OCI-LY7 (cell line): ENCODE results near the gene BPGM. TPM values are rescaled to one million over a fixed set of nuclear protein-coding genes. Genes with fewer than 3 reads are reported as not detected.

Source experiments
- BruUV-seq: library from RNA; stranded (reverse); fragments of 400-500 nt; replicated peaks from 2 replicates; lab custom pipeline; 2021; lab: Mats Ljungman, UMichigan
- CTCF ChIA-PET: fragments of 300-600 bp; sonication (Branson Sonifier 250); formaldehyde crosslinking; loops from one replicate; lab custom pipeline; 2022; ENCODE audit warnings: antibody characterized with exemption; ENCODE audit not compliant: unreplicated experiment; lab: Charles Lee
- POLR2A ChIA-PET: fragments of 300-600 bp; sonication (Branson Sonifier 250); formaldehyde crosslinking; loops from one replicate; lab custom pipeline; 2022; ENCODE audit warnings: antibody characterized with exemption; lab: Charles Lee
- DNase-seq: peaks from one replicate; pipeline ENCODE4 v3.0.0-alpha.2; 2015; ENCODE audit warnings: low spot score
- H2AFZ ChIP-seq: fragments of 200-600 bp; sonication (generic), shearing (Covaris generic); 2 replicates; pipeline ENCODE4 v1.6.1; 2014; ENCODE audit warnings: mild to moderate bottlenecking, antibody characterized with exemption, low read length, moderate library complexity
- H3K27ac ChIP-seq: fragments of 200-600 bp; sonication (generic); 2 replicates; pipeline ENCODE4 v1.5.1; 2014; ENCODE audit warnings: mixed run types, low read depth, mild to moderate bottlenecking, moderate library complexity, low read length, inconsistent platforms; ENCODE audit not compliant: poor library complexity, severe bottlenecking
- H3K36me3 ChIP-seq: fragments of 200-600 bp; sonication (generic); 2 replicates; pipeline ENCODE4 v1.6.1; 2014; ENCODE audit warnings: mild to moderate bottlenecking, antibody characterized with exemption, low read length, moderate library complexity, mixed read lengths; ENCODE audit not compliant: insufficient read depth
- H3K4me1 ChIP-seq: fragments of 200-600 bp; sonication (generic); 2 replicates; pipeline ENCODE4 v1.5.1; 2014; ENCODE audit warnings: mild to moderate bottlenecking, low read length; ENCODE audit not compliant: insufficient read depth, poor library complexity, severe bottlenecking
- H3K4me2 ChIP-seq: fragments of 200-600 bp; sonication (generic); 2 replicates; pipeline ENCODE4 v1.6.1; 2014; ENCODE audit warnings: mild to moderate bottlenecking, low read length
- H3K4me3 ChIP-seq: fragments of 200-600 bp; sonication (generic); 2 replicates; pipeline ENCODE4 v1.5.1; 2014; ENCODE audit warnings: mild to moderate bottlenecking, low read depth, low read length; ENCODE audit not compliant: poor library complexity, severe bottlenecking
- H3K79me2 ChIP-seq: fragments of 200-600 bp; sonication (generic); 2 replicates; pipeline ENCODE4 v1.6.1; 2016; ENCODE audit warnings: low read depth, mild to moderate bottlenecking, low read length, moderate library complexity, mixed read lengths; ENCODE audit not compliant: insufficient read depth
- H3K9me2 ChIP-seq: fragments of 200-600 bp; sonication (generic); 2 replicates; pipeline ENCODE4 v1.6.1; 2016; ENCODE audit warnings: mild to moderate bottlenecking, low read length, mixed read lengths; ENCODE audit not compliant: insufficient read depth
- H3K9me3 ChIP-seq: fragments of 200-600 bp; sonication (generic); 2 replicates; pipeline ENCODE4 v1.6.1; 2014; ENCODE audit warnings: mild to moderate bottlenecking, mixed run types, low read length, mixed read lengths
- H4K20me1 ChIP-seq: fragments of 200-600 bp; sonication (generic); 2 replicates; pipeline ENCODE4 v1.6.1; 2014; ENCODE audit warnings: mild to moderate bottlenecking, antibody characterized with exemption, low read length, moderate library complexity, mixed read lengths; ENCODE audit not compliant: insufficient read depth
- EZH2phosphoT487 ChIP-seq: fragments of 200-600 bp; sonication (generic); IDR thresholded peaks from 2 replicates; pipeline ENCODE4 v1.6.1; 2018; ENCODE audit warnings: low read depth, borderline replicate concordance, mild to moderate bottlenecking, mixed run types, antibody characterized with exemption, low read length, moderate library complexity, mixed read lengths
- intact Hi-C: fragments of 100-400 bp; cut with micrococcal nuclease; formaldehyde crosslinking; loops from one replicate; pipeline ENCODE4 v1.10.0; 2022; ENCODE audit not compliant: unreplicated experiment
- total RNA-seq, 2 experiments: library from RNA; depleted of rRNA in 1 of 2; stranded (reverse); fragments of >200 nt in 1 of 2; shearing (Covaris generic) in 1 of 2; gene quantifications; 2 replicates each; pipeline ENCODE4 v1.2.3, GENCODE V29; 2014 to 2022
- TF ChIP-seq, protein P1 (sequence below): fragments of 200-600 bp; sonication (generic); conservative IDR thresholded peaks from 2 replicates; pipeline ENCODE4 v1.5.1; 2014; ENCODE audit warnings: mild to moderate bottlenecking, antibody characterized with exemption, low read length, moderate library complexity, mixed read lengths

The BPGM gene
- total RNA-seq, 2 experiments from 2014 or later: 16.6 to 18.7 TPM

DNA sequence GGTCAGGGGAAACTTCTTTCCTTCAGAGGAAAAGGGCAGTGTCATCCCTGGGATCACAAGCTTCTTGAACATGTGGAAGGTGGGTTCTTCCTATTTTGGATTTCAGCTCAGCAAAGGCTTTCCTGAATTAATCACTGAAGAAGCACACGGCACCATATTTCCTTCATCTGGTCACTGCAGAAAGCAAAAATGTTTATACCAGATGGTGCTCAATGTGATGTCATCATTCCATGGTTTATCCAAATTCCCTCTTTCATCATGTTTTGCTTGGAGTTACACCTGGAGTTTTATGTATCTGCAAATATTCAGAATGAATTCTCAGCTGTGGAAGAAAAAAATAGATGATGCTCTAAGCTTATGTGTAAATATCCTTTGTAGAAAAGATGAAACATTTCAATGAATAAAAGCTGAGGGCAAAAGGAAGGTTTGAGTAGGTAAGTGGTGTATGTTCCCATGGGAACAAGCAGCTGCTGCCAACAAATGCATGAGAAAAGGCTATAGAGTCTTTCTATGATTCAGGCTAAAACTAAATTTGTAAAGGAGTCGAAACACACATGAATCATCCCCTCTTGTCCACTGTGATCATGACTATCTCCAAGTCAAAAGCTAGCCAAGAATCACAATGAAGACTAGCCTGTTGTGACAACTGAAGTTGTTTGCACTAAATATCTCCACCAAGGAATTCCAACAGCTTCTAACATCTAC, 26.9 kb upstream of the BPGM start:
- H3K4me1 ChIP-seq: no peaks in the 10 kb centered on the region
- H4K20me1 ChIP-seq: no peaks in the 10 kb centered on the region
- no peak for DNase-seq
- H3K27ac ChIP-seq: no peak overlapping the region
- no peaks in the 10 kb centered on the region for H3K36me3 ChIP-seq
- H3K9me3 ChIP-seq: no peaks in the 10 kb centered on the region
- no peaks in the 10 kb centered on the region for H3K79me2 ChIP-seq
- no peak overlapping the region for H3K4me2 ChIP-seq
- TF ChIP-seq, protein P1, sequence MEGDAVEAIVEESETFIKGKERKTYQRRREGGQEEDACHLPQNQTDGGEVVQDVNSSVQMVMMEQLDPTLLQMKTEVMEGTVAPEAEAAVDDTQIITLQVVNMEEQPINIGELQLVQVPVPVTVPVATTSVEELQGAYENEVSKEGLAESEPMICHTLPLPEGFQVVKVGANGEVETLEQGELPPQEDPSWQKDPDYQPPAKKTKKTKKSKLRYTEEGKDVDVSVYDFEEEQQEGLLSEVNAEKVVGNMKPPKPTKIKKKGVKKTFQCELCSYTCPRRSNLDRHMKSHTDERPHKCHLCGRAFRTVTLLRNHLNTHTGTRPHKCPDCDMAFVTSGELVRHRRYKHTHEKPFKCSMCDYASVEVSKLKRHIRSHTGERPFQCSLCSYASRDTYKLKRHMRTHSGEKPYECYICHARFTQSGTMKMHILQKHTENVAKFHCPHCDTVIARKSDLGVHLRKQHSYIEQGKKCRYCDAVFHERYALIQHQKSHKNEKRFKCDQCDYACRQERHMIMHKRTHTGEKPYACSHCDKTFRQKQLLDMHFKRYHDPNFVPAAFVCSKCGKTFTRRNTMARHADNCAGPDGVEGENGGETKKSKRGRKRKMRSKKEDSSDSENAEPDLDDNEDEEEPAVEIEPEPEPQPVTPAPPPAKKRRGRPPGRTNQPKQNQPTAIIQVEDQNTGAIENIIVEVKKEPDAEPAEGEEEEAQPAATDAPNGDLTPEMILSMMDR: no peak
- TF ChIP-seq EZH2phosphoT487: no peak
- H3K9me2 ChIP-seq: no peaks in the 10 kb centered on the region
- CTCF ChIA-PET: no interaction called here
- no peak overlapping the region for H3K4me3 ChIP-seq
- no TSS peak for BruUV-seq
- intact Hi-C loops: no loop called here
- no peak overlapping the region for H2AFZ ChIP-seq
- POLR2A ChIA-PET: interaction anchor here (0.6 to 1.3 kb wide), 3 partner anchors 12 to 986 kb away, joined by 3 read pairs; no protein-coding TSS in a partner anchor

DNA sequence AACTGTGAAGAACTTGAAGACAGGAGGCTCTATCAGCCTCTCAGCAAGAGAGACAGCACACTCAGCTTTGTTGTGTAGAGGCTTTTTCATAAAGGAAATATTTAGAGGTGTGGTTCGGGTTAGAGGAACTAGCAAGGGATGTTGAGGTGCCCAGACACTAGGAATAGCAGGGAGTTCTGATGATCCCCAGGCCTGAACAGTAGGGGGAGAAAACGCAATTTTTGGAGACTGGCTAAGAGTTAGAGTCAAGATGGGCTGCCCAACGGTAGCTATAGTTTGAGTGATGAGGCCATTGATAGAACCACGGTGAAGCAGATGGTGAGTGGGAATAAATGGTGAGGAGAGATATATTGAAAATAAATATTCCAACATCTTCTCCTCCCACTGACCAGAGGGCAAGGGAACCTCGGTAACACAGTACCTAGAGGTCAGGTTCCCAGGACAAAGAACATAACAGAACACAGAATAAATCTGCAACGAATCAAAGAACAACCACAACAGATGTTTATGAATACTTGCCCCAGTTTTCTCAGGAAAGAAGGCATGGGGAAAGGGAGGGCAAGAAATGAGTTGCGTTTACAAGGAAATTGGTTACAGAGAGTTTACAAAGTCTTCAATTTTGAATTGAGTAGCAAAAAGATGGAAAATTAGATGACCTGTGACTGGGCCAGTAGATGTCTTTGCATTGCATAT, 24.2 kb upstream of the BPGM start:
- H3K36me3 ChIP-seq: no peaks in the 10 kb centered on the region
- H3K9me2 ChIP-seq: no peaks in the 10 kb centered on the region
- no peaks in the 10 kb centered on the region for H4K20me1 ChIP-seq
- intact Hi-C loops: no loop called here
- no peak overlapping the region for H3K4me2 ChIP-seq
- no TSS peak for BruUV-seq
- no peak for TF ChIP-seq EZH2phosphoT487
- TF ChIP-seq, protein P1: no peak
- H3K9me3 ChIP-seq: no peaks in the 10 kb centered on the region
- DNase-seq: no peak
- ChIA-PET POLR2A (interaction anchor here (1.1 kb wide), 1 partner anchor 145 kb away, joined by 3 read pairs; no protein-coding TSS in a partner anchor), CTCF (no interaction called here)
- H3K27ac ChIP-seq: no peak overlapping the region
- no peak overlapping the region for H2AFZ ChIP-seq
- no peaks in the 10 kb centered on the region for H3K79me2 ChIP-seq
- H3K4me1 ChIP-seq: no peaks in the 10 kb centered on the region
- no peak overlapping the region for H3K4me3 ChIP-seq
